ENCODE results near the gene RALGPS1. TPM values are rescaled to one million over a fixed set of nuclear protein-coding genes. Genes with fewer than 3 reads are reported as not detected.

The RALGPS1 gene
- polyA plus RNA-seq, 3 donors: 0.56 to 4.3 (median 2.3) TPM

DNA sequence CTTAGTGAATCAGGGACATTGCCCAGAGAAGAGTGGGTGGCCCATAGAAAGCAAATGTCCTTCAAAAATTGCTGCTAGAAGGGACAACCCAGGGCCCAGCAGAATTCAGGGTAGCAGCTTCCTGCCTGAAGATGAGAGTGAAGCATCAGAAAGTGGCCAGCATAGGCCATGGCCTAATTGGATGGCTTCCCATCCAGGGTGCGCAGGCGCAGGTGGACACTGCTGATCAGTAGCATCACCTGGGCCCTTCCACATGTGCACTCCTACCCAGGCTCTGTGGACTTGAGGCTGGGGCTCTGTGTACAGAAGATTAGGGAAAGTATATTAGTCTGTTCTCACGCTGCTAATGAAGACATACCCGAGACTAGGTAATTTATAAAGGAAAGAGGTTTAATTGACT, 291.4 kb downstream of the RALGPS1 start:
- 93 to 96% (median 94%) methylated on average over 4 of the region's 4 CpGs for WGBS, 3 donors

DNA sequence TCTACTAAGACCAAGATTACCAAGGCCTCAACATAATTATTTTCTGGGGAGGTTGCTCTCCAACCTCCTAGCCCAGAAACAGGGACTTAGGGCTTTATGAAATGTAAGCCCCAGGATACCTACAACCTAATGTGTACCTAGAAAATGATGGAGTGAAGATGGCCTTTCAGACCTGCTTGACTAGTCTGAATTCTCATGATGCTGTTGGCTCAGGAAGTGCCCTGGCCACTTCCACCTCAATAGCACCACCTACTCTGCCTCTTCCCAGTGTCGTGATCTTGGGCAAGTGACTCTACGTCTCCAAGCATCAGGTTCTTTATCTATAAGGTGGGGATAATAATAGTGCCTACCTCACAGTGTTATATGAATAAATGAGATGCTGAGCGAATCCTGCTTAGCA, 292.1 kb downstream of the RALGPS1 start:
- H3K27ac ChIP-seq (ENCODE audit: low read depth, low read length): no peak overlapping the region
- WGBS, 3 donors: 87 to 96% (median 90%) methylated on average over 3 of the region's 3 CpGs

More for the DNA sequence above, 291.4 kb downstream of the RALGPS1 start:
- H3K27ac ChIP-seq (ENCODE audit: low read depth, low read length): no peak overlapping the region

DNA sequence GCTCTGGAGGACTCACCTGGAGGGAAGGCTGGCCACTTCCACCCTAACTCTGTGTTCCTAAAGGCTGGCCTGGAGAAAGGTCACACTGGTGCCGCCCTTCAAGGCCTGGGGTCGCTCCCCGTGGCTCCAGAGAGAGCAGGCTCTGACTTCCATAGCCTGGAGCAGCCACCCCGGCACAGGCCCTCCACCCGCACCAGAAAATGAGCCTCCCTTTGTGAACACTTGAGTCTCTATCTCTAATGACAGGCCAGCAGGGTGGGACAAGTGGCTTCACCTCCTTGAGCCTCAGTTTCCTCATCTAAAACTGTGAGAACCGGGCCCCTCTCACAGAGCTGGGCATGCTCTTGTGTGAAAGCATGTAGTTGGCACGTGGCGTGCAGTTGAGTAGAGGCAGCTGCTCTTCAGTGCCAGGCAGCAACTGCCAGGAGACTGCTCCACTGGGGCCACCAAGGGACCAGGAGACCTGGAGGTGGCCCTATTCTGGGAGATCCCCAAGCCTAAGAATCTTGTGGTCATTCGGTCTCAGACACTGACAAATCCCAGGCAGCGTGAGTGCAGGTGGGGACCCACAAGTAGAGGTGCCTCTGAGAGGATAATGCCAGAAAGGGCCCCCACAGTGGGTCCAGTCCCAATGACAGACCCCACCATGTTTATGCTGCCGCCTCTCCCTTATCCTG, 293.3 kb downstream of the RALGPS1 start:
- H3K27ac ChIP-seq (ENCODE audit: low read depth, low read length): no peak overlapping the region
- WGBS, 3 donors: 92 to 97% (median 92%) methylated on average over 11 of the region's 11 CpGs

DNA sequence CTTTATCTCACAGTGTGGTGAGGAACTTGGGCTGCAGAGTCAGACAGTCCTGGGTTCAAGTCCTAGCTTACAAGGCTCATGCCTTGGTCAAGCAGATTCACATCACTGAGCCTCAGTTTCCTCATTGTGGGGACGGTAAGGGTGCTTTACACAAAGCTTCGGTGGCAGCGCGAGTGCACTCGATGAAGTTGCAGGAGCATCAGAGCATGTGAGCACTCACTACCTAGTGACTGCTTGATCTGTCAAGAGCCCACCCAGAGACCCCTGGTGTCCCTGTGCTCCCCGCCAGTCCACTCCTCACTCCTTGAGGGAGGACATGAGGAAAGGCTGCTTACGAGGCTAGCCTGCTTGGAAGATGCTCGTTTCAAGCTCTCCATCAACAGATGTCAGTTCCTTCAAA, 293.8 kb downstream of the RALGPS1 start:
- 91 to 93% (median 93%) methylated on average over 8 of the region's 8 CpGs for WGBS, 3 donors
- no peak overlapping the region for H3K27ac ChIP-seq (ENCODE audit: low read depth, low read length)

DNA sequence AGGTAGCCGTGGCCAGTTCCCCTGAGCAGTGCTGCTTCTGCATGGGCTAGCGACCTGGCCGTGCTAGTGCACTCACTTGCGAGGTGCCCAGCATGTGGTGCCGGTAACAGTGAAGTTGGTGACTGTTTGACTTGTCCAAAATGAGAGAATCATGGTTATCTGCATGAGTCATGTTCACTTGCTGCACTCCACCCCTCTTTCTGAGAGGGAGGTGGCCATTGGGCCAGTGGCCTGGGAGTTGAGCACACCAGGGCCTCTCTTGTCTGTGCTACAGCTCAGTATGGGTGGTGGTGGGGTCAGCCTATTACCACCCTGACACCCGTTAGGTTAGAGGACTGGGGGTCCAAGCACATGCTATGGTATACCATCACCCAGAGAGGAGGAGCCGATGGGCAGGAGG, 294.6 kb downstream of the RALGPS1 start:
- H3K27ac ChIP-seq (ENCODE audit: low read depth, low read length): no peak overlapping the region
- 86 to 92% (median 90%) methylated on average over 7 of the region's 7 CpGs for WGBS, 3 donors

DNA sequence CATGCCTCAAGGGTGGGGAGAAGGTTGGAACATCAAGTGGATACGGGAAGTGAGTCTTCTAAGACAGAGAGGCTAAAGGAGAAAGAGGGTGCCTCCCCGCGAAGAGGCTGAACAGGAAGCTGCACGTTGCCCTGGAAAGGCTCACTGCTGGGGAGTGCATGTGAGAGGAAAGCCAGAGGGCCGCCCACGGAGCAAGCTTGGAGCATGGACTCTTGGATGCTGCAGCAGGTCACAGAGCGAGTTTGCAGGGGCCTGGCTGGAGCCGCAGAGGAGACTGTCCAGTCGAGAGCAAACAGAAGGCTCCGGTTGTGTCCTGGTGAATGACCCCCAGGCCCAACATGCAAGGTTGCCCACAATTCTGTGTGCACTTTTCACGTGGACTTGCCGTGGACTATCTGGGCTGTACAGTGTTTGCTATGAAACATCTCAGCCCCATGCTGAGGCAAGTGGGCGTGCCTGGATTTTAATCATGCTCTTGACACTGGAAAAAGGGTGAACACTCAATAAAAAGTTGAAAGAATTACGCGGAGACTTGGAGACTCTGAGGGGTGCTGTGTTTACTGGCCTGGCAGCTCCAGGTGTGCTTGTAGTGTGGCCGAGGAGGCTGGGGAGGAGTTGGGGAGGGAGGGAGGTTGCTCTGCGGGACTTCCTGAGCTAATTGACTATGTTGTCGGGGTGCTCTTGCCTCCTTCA, 295.5 kb downstream of the RALGPS1 start:
- WGBS, 3 donors: 63 to 74% (median 64%) methylated on average over 18 of the region's 18 CpGs
- no peak overlapping the region for H3K27ac ChIP-seq (ENCODE audit: low read depth, low read length)

DNA sequence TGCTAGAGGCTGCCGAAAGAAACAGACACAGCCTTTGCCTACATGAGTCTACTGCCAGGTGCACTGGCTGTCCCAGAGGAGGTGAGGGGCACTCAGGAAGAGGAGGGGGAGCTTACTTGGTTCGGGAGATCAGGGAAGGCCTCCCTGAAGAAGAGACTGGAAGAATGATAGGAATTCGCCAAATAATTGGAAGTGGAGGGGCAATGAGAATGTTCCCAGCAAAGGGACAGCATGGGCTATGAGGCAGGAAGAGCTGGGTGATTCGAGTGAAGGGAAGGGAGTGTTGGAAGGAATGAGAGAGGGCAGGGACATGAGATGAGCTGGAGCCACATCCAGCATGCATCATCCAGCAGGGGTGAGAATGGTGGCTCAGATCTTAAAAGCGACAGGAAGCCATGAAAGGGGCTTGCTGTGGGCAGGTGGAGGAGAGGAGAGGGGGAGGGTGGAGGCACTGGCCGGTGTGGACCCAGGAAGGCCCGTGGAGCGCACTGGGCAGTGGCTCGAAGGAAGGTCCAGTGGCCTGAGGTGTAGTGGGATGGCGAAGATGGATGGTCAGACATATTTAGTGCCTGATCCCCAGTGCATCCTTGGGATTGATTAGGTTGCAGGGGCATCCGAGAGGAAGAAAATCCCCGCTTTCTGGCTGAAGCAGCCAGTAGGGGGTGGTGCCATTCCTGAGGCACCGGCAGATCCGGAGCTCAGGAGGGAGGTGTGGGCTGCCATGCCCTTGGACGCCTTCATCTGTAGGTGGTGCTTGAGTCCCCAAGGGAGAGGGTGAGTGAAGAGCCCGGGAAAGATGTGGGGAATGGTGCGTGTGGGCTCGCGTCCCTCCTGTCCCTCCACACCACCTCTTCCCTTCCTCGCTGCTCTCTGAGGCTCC, 296.5 kb downstream of the RALGPS1 start:
- no peak overlapping the region for H3K27ac ChIP-seq (ENCODE audit: low read depth, low read length)
- WGBS, 3 donors: 83 to 90% (median 89%) methylated on average over 19 to 20 of the region's 20 CpGs

DNA sequence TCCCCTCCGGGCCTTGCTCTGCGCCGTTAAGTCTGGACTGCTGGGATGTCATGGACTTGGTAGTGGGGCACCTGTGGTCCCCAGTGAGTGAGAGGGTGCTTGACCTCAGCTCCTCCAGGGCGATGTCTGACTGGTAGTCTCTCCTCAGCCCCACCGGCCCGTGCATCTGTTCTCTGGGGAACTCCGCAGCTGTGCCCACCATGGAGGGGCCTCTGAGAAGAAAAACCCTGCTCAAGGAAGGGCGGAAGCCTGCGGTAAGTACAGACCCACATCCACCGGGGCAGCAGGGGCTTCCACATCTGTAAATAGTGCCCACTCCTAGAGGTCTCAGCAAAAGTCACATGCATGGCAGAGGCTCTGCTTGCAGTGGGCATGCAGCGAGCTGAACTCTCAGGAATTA, 297.4 kb downstream of the RALGPS1 start:
- 95 to 96% (median 96%) methylated on average over 11 of the region's 11 CpGs for WGBS, 3 donors
- no peak overlapping the region for H3K27ac ChIP-seq (ENCODE audit: low read depth, low read length)

DNA sequence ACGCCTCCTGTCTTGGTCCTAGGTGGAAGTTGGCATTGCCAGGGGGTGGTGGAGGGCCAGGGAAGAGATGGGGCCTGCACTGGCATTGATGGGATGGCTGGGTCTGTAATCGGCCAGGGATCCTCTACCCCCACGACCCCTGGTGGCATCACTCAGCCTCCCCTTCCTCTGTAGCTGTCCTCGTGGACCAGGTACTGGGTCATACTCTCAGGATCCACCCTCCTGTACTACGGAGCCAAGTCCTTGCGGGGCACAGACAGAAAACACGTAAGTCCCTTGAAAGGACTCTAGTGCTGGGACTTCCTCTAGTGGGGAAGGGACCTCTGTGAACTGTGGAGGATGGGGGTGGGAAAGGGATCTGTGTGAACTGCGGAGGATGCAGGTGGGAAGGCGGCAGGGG, 297.9 kb downstream of the RALGPS1 start:
- no peak overlapping the region for H3K27ac ChIP-seq (ENCODE audit: low read depth, low read length)
- 76 to 83% (median 80%) methylated on average over 9 of the region's 9 CpGs for WGBS, 3 donors

DNA sequence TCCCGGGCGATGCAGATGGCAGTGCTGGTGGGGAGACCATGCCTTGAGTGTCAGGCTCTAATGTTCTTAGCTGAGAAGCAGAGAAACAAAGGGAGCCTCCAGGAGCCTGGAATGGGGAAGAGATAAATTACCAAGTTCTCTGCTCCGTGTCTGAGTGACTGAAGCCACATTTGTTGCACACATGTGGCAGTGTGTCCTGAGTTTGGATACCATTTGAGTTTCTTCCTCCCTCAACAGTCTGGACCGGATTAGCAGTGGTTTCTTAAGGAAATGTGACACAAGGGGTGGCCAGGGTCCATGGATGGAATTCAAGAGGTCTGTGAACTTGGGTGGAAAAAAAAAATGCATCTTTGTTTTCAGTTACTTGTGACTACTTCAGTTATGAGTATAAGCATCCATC, 299.3 kb downstream of the RALGPS1 start:
- no peak overlapping the region for H3K27ac ChIP-seq (ENCODE audit: low read depth, low read length)

DNA sequence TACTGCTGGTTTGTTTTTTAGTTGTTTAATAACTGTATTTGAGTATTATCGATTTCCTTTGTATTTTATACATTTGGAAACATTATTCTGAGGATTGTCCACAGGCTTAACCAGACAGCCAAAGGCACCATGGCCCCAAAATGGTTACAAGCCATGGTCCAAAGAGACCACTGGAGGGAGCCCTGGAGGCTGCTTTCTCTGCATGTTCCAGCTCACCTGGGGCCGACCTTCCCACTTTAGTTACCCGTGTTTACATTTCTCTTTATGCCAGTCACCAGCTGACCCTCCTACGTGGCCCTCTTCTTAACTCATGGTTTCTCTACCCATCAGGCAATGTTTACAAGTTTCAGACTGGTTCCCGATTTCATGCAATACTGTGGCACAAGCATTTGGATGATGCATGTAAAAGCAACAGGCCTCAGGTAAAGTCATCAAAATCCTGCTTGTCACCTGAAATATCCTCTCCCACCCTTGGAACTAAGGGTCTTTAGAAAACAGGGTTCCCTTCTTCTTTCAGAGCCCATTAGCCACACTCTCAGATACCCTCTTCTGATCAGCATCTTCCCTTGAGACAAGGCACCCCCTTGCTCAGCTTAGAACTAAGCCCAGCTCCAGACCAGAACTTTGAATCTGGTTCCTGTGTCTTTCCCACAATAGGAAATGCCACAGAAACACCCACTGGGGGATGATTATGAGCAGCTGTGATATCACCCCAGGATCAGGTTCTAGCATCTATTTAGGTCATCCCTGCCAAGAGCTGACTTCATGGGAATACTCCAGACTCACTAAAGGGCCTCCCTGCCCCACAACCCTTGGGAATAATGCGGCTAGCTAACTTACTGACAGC, 300.1 kb downstream of the RALGPS1 start:
- 26 to 44% (median 39%) methylated on average over 6 of the region's 6 CpGs for WGBS, 3 donors
- H3K27ac ChIP-seq (ENCODE audit: low read depth, low read length): no peak overlapping the region

More for the DNA sequence above, 299.3 kb downstream of the RALGPS1 start:
- WGBS, 3 donors: 62 to 79% (median 67%) methylated on average over 4 of the region's 4 CpGs

DNA sequence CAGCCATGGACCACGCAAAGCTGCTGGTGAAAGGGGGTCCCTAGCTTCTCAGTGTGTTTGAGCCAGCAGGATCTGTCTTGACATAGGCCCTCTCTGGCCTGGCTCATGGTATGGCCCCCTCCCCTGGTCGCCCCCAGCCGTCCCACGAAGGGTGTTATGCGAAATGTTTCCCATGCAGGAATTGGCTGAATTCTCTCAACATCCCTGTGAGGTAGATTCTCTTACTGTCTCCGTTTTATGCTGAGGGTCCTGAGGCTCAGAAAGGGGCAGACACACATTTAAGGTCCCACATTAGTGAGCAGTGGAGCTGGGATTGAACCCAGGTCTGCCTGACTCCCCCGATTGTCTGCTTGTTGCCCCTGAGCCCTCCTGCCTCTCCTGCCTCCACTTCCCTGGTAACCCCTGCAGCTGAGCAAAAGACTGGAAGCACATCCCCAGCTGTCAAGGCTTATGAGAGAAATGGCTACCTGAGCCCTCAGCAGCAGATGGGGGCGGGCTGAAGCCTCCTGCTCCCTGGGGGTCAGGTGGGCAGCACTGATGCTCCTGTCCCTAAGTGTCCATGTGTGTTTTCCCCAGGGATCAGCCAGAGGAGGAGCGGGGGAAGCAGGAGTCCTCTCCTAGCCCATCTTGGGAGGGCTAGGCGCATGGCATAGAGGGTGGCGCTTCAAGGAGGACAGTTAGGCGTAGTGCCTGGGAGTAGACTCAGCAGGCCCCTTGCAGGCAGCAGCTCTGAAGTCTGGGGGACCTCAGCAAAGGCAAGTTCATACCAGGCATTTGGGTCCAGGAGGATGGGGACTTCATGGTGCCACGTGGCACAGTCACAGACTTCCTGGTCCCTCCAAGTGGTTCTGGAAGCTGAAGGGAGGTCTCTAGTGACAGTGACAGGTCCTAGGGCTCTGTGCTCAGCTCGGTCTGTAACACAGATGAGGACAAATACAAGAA, 301.0 kb downstream of the RALGPS1 start:
- no peak overlapping the region for H3K27ac ChIP-seq (ENCODE audit: low read depth, low read length)
- WGBS, 3 donors: 88 to 89% (median 88%) methylated on average over 14 of the region's 14 CpGs

DNA sequence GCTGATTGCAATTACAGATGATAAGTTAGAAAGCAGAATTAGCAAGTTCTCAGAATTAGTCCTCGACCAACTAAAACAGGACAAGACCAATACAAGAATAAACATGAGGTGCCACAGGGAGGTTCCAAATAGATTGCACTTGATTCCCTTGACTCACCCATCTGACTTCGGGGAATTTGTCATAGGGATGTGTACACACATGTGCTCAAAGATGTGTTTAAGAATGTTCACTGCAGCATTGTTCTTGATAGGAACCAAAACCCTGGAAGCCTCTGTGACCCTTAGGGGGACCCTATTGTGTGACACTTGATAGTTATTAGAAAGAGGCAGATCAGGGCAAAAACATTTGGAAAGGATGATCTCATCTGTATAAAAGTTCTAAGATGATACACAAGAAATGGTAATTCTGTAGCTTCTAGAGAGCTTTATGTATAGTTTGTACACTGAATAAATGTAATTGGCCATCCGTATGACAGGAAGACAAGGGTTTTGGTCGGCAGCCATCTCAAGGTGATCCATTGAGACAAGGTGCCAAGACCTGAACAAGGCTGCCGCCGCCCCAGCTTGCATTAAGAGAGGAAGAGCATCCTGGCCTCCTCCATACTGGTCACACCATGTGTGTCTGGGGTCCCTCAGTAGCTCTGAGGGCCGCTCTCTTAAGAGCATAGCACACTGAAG, 301.8 kb downstream of the RALGPS1 start:
- H3K27ac ChIP-seq (ENCODE audit: low read depth, low read length): no peak overlapping the region
- 92 to 94% (median 92%) methylated on average over 7 of the region's 7 CpGs for WGBS, 3 donors

DNA sequence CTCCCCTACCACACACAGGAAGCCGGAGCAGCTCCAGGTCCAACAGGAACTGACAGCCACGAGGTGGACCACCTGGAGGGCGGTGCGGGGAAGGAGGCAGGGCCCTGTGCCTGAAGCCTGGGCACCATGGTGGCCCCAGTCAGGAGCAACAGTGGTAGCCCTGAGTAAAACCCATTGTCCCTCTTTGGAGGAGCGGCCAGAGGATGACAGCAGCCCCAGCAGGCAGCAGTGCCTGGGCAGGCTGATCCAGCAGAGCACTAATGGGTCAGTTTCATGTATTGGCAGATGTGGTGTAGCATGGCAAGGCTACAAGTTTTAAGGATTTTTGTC, 302.3 kb downstream of the RALGPS1 start:
- H3K27ac ChIP-seq (ENCODE audit: low read depth, low read length): no peak overlapping the region
- WGBS, 3 donors: 91% methylated on average over 5 of the region's 5 CpGs

DNA sequence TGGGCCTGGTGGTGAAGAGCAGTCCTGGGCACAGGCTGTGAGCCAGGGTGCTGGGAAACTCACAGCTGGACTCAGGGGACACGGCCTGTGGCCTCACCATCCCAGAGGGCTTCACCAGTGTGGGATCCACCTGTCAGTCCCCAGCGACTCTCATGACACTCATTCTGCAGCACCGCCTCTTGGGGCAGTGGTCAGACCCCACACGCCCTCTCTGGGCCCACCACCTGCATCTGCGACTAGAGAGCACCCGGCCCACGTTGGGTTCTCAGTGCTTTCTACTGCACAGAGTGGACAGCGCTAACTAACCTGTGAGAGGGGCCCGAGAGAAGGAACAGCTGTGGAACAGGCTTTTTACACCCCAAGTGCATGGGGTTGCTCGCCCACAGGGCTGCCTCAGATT, 304.2 kb downstream of the RALGPS1 start:
- H3K27ac ChIP-seq (ENCODE audit: low read depth, low read length): no peak overlapping the region
- 75 to 90% (median 90%) methylated on average over 10 of the region's 10 CpGs for WGBS, 3 donors

DNA sequence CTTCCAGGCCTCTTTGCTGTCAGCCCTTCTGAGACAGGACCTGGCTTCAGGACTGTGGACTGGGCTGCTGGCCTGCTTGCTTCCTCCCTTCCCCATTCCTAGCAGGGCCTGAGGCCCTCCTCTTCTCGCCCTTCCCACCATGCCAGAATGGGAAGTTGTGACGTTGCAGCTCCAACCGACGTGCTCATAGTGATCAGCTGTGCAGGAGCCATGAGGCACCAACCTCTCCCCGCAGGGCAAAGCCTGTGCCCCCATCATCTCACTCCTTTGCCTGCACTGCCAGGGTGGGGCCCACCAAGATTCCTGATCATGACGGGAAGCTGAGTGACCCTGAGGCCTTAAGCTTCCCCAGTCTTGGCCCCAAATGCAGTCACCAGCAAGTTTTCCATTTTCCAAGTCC, 304.9 kb downstream of the RALGPS1 start:
- no peak overlapping the region for H3K27ac ChIP-seq (ENCODE audit: low read depth, low read length)
- 48 to 82% (median 53%) methylated on average over 6 of the region's 6 CpGs for WGBS, 3 donors

DNA sequence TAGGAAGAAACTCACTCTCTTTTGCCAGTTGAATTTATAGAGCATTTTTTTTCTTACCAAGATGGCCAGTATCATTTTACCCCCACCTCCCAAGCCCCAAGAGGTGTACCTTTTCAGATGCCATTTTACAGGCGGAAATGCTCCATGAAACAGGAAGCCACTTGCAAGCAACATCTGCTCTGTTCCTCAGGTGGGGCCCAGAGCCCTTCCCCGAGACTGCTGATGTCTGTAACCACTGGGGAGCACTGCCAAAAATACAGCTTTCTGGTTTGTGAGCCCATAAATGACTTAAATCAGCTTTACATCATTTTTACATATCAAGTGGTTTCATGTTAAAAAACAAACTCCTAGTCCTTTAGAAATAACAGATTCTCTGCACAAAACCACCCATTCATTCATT, 307.1 kb downstream of the RALGPS1 start:
- no peak overlapping the region for H3K27ac ChIP-seq (ENCODE audit: low read depth, low read length)
- WGBS, 3 donors: 42 to 81% (median 50%) methylated on average over 2 of the region's 2 CpGs

Data from adipose tissue (tissue), 3 donors.